PC-3 (cell line): ENCODE results near the gene TMC1. TPM values are rescaled to one million over a fixed set of nuclear protein-coding genes. Genes with fewer than 3 reads are reported as not detected.

Source experiments
- ATAC-seq: fragments of 200-7000 bp; cut with Tn5 transposase; 2 replicates; pipeline ENCODE4 v1.9.1; 2020; ENCODE audit warnings: mild to moderate bottlenecking, moderate library complexity
- BruUV-seq: library from RNA; stranded (reverse); fragments of 400-500 nt; replicated peaks from 2 replicates; lab custom pipeline; 2021; lab: Mats Ljungman, UMichigan
- CTCF ChIA-PET: fragments of 300-600 bp; sonication (Branson Sonifier 250); formaldehyde crosslinking; loops from one replicate; lab custom pipeline; 2022; ENCODE audit warnings: antibody characterized with exemption; lab: Charles Lee
- POLR2A ChIA-PET: fragments of 300-600 bp; sonication (Branson Sonifier 250); formaldehyde crosslinking; loops from one replicate; lab custom pipeline; 2022; ENCODE audit warnings: antibody characterized with exemption; ENCODE audit not compliant: unreplicated experiment; lab: Charles Lee
- DNase-seq: peaks from one replicate; pipeline ENCODE4 v3.0.0-alpha.2; 2015
- H2AFZ ChIP-seq: fragments of 300-600 bp; sonication (generic); 2 replicates; pipeline ENCODE4 v1.6.0; 2016; ENCODE audit warnings: antibody characterized with exemption, low read length
- H3F3A ChIP-seq: fragments of 300-600 bp; sonication (generic); one replicate; pipeline ENCODE4 v1.6.0; 2017; ENCODE audit warnings: antibody characterized with exemption, low read length, control low read depth, mild to moderate bottlenecking; ENCODE audit not compliant: unreplicated experiment
- H3K27ac ChIP-seq: fragments of 300-600 bp; sonication (generic); 2 replicates; pipeline ENCODE4 v1.5.1; 2016; ENCODE audit warnings: mild to moderate bottlenecking, low read length
- H3K27me3 ChIP-seq: fragments of 300-600 bp; sonication (generic); 2 replicates; pipeline ENCODE4 v1.6.1; 2016; ENCODE audit warnings: low read length, mixed read lengths
- H3K36me3 ChIP-seq: fragments of 300-600 bp; sonication (generic); 2 replicates; pipeline ENCODE4 v1.6.1; 2016; ENCODE audit warnings: low read depth, mixed run types, low read length, mixed read lengths
- H3K4me1 ChIP-seq: fragments of 300-600 bp; sonication (generic); 2 replicates; pipeline ENCODE4 v1.5.1; 2016; ENCODE audit warnings: low read length; ENCODE audit not compliant: insufficient read depth
- H3K4me2 ChIP-seq: fragments of 300-600 bp; sonication (generic); 2 replicates; pipeline ENCODE4 v1.6.0; 2016; ENCODE audit warnings: low read length
- H3K4me3 ChIP-seq: fragments of 300-600 bp; sonication (generic); 2 replicates; pipeline ENCODE4 v1.5.1; 2016; ENCODE audit warnings: mild to moderate bottlenecking, low read length, mixed read lengths
- H3K79me2 ChIP-seq: fragments of 300-600 bp; sonication (generic); 2 replicates; pipeline ENCODE4 v1.6.1; 2017; ENCODE audit warnings: low read length, mixed read lengths
- H3K9ac ChIP-seq: fragments of 300-600 bp; sonication (generic); 2 replicates; pipeline ENCODE4 v1.6.0; 2016; ENCODE audit warnings: mild to moderate bottlenecking, low read length
- H3K9me2 ChIP-seq: fragments of 300-600 bp; sonication (generic); replicated peaks from 2 replicates; pipeline ENCODE4 v1.6.1; 2016; ENCODE audit warnings: mixed run types, low read length, mixed read lengths
- H3K9me3 ChIP-seq: fragments of 300-600 bp; sonication (generic); 2 replicates; pipeline ENCODE4 v1.6.1; 2016; ENCODE audit warnings: low read length, mixed read lengths
- H4K20me1 ChIP-seq: fragments of 300-600 bp; sonication (generic); 2 replicates; pipeline ENCODE4 v1.6.1; 2016; ENCODE audit warnings: low read length, mixed read lengths
- EZH2 ChIP-seq: fragments of 300-600 bp; sonication (generic); IDR thresholded peaks from one replicate; pipeline ENCODE4 v1.6.1; 2017; ENCODE audit warnings: antibody characterized with exemption, mild to moderate bottlenecking, low read length; ENCODE audit not compliant: unreplicated experiment
- EZH2phosphoT487 ChIP-seq: fragments of 300-600 bp; sonication (generic); IDR thresholded peaks from 2 replicates; pipeline ENCODE4 v1.6.1; 2018; ENCODE audit warnings: mild to moderate bottlenecking, antibody characterized with exemption, low read length, borderline replicate concordance
- intact Hi-C: fragments of 100-400 bp; cut with micrococcal nuclease; formaldehyde crosslinking; loops from 2 replicates; pipeline ENCODE4 v1.9.0; 2023
- total RNA-seq: library from RNA; depleted of rRNA; stranded (reverse); fragments of >200 nt; gene quantifications from 2 replicates; pipeline ENCODE4 v1.2.3, GENCODE V29; 2014
- TF ChIP-seq, protein P1 (sequence below): fragments of 300-600 bp; sonication (generic); conservative IDR thresholded peaks from 2 replicates; pipeline ENCODE4 v1.5.1; 2017; ENCODE audit warnings: antibody characterized with exemption, low read depth, mild to moderate bottlenecking, low read length

TMC1 gene
- total RNA-seq, 1 experiment from 2014 or later = 0.15 TPM

- H3K4me2 ChIP-seq = peak overlapping the region; percentile 80
- no peaks in the 10 kb centered on the region for H3K79me2 ChIP-seq
- H3K27me3 ChIP-seq = no peaks in the 10 kb centered on the region
- peak; percentile 74 for ATAC-seq
- H2AFZ ChIP-seq = peak overlapping the region; percentile 80
- peak overlapping the region; percentile 57 for H3K9ac ChIP-seq
- peaks cover 39% of the 10 kb centered on the region for H3K4me1 ChIP-seq
- TF ChIP-seq, protein P1, sequence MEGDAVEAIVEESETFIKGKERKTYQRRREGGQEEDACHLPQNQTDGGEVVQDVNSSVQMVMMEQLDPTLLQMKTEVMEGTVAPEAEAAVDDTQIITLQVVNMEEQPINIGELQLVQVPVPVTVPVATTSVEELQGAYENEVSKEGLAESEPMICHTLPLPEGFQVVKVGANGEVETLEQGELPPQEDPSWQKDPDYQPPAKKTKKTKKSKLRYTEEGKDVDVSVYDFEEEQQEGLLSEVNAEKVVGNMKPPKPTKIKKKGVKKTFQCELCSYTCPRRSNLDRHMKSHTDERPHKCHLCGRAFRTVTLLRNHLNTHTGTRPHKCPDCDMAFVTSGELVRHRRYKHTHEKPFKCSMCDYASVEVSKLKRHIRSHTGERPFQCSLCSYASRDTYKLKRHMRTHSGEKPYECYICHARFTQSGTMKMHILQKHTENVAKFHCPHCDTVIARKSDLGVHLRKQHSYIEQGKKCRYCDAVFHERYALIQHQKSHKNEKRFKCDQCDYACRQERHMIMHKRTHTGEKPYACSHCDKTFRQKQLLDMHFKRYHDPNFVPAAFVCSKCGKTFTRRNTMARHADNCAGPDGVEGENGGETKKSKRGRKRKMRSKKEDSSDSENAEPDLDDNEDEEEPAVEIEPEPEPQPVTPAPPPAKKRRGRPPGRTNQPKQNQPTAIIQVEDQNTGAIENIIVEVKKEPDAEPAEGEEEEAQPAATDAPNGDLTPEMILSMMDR = no peak
- TF ChIP-seq EZH2 (no peak), EZH2phosphoT487 (no peak)
- BruUV-seq = TSS peak; percentile 53
- no peaks in the 10 kb centered on the region for H4K20me1 ChIP-seq
- POLR2A ChIA-PET = interaction anchor here (0.6 to 1.3 kb wide), 3 partner anchors 9 to 175 kb away, joined by 4 to 11 read pairs (median 6); partner anchors contain the start of gene ZFAND5
- intact Hi-C loops = loop anchor here (2.0 to 5.0 kb wide), 4 partner anchors 30 to 625 kb away; partner anchors contain the start of gene ANXA1
- DNase-seq = peak; percentile 84
- H3K27ac ChIP-seq = peak overlapping the region; percentile 73
- peaks cover 4% of the 10 kb centered on the region for H3F3A ChIP-seq
- peak overlapping the region; percentile 50 for H3K4me3 ChIP-seq
- no peaks in the 10 kb centered on the region for H3K9me3 ChIP-seq
- H3K36me3 ChIP-seq = no peaks in the 10 kb centered on the region
- no peaks in the 10 kb centered on the region for H3K9me2 ChIP-seq
- CTCF ChIA-PET = no interaction called here
Observed at GRCh38 chr9:72526901-72527800, 5.7 kb downstream of the TMC1 start.

DNA sequence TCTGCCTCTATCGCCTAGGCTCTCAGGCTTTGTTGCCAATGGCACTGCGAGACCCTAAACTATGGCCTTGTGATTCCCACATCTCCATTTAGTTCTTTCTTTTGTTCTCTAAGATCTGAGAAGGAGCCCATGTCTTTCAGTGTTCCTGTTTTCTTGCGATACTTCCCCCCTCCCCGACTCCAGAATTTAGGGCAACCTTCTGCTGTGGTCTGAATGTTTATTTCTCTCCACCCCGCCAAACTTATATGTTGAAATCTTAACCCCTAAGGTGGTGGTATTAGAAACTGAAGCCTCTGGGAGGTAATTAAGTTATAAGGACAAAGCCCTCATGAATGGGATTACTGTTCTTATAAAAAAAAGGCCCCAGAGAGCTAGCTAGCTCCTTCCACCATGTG lies 6.4 kb downstream of the TMC1 start:
- H3K4me1 ChIP-seq = peaks cover 39% of the 10 kb centered on the region
- intact Hi-C loops = loop anchor here (2.0 to 5.0 kb wide), 4 partner anchors 29 to 625 kb away; partner anchors contain the start of gene ANXA1
- no peaks in the 10 kb centered on the region for H3K9me3 ChIP-seq
- CTCF ChIA-PET = no interaction called here
- peak overlapping the region; percentile 50 for H3K4me3 ChIP-seq
- no peak for ATAC-seq
- peak overlapping the region; percentile 80 for H3K4me2 ChIP-seq
- peak overlapping the region; percentile 80 for H2AFZ ChIP-seq
- H3K27me3 ChIP-seq = no peaks in the 10 kb centered on the region
- no peak for DNase-seq
- no peaks in the 10 kb centered on the region for H3K9me2 ChIP-seq
- POLR2A ChIA-PET = interaction anchor here (0.6 to 1.3 kb wide), 2 partner anchors 162 to 176 kb away, joined by 6 to 11 read pairs; partner anchors contain the start of gene ZFAND5
- BruUV-seq = no TSS peak
- peak overlapping the region; percentile 73 for H3K27ac ChIP-seq
- no peaks in the 10 kb centered on the region for H3K36me3 ChIP-seq
- no peaks in the 10 kb centered on the region for H4K20me1 ChIP-seq
- TF ChIP-seq EZH2 = no peak
- TF ChIP-seq, protein P1 = no peak
- no peak for TF ChIP-seq EZH2phosphoT487
- no peaks in the 10 kb centered on the region for H3K79me2 ChIP-seq
- H3F3A ChIP-seq = peaks cover 4% of the 10 kb centered on the region
- peak overlapping the region; percentile 57 for H3K9ac ChIP-seq

DNA sequence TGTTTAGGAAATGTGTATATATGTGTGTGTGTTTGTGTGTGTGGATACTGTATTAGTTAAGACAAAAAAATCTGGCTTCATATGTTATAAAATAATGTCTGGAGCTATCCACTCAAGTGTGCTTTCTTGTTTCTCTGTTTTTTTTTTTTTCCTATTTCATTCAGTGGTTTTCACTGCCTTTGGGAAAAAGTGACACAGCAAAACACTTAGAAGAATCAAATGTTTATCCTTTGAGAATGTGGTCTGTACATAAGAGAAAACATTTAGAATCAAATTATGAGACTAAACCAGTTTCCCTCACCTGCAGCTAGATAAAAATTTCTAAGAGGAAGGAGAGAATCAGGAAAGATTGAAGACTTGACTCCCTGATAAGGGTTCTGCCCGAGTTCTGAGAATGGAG lies 8.1 kb downstream of the TMC1 start:
- ChIA-PET CTCF (no interaction called here), POLR2A (no interaction called here)
- Histone ChIP-seq H2AFZ (no peak overlapping the region), H3K4me2 (no peak overlapping the region), H3K4me1 (peaks cover 42% of the 10 kb centered on the region), H3K27me3 (no peaks in the 10 kb centered on the region), H4K20me1 (no peaks in the 10 kb centered on the region), H3K27ac (no peak overlapping the region), H3K9me2 (no peaks in the 10 kb centered on the region), H3K79me2 (no peaks in the 10 kb centered on the region), H3F3A (peaks cover 3% of the 10 kb centered on the region), H3K9me3 (no peaks in the 10 kb centered on the region), H3K9ac (no peak overlapping the region), H3K4me3 (no peak overlapping the region), H3K36me3 (no peaks in the 10 kb centered on the region)
- ATAC-seq = no peak
- intact Hi-C loops = loop anchor here (5.0 kb wide), 2 partner anchors 52 to 623 kb away; partner anchors contain the start of gene ANXA1
- TF ChIP-seq, protein P1 = no peak
- TF ChIP-seq EZH2 (no peak), EZH2phosphoT487 (no peak)
- no TSS peak for BruUV-seq
- DNase-seq = no peak
